IMR-90 (cell line): Measurements from ENCODE around the gene OFD1. TPM values are rescaled to one million over a fixed set of nuclear protein-coding genes. Genes with fewer than 3 reads are reported as not detected.

Experiments used
- ATAC-seq: fragments of 200-7000 bp; cut with Tn5 transposase; 2 replicates; pipeline ENCODE4 v1.9.1; 2020; ENCODE audit warnings: low read depth, mild to moderate bottlenecking, moderate library complexity
- BruUV-seq: library from RNA; stranded (reverse); fragments of 400-500 nt; replicated peaks from 2 replicates; lab custom pipeline; 2021; lab: Mats Ljungman, UMichigan
- CTCF ChIA-PET: fragments of 300-600 bp; formaldehyde crosslinking; extraction: SDS; loops from one replicate; lab custom pipeline; 2021; ENCODE audit warnings: antibody characterized with exemption; lab: Yijun Ruan, JAX
- POLR2A ChIA-PET: fragments of 300-600 bp; sonication (Branson Sonifier 250); formaldehyde crosslinking; loops from one replicate; lab custom pipeline; 2022; ENCODE audit warnings: antibody characterized with exemption; ENCODE audit not compliant: unreplicated experiment; lab: Charles Lee
- DNase-seq: peaks from one replicate; pipeline ENCODE4 v3.0.0; 2013
- H2AFZ ChIP-seq: replicated peaks from 2 replicates; pipeline ENCODE3; 2013; ENCODE audit warnings: low read length, mild to moderate bottlenecking; ENCODE audit not compliant: poor library complexity
- H2AK5ac ChIP-seq: 2 replicates; pipeline ENCODE4 v1.6.1; 2013; ENCODE audit warnings: low read depth, low read length, inconsistent platforms
- H2AK9ac ChIP-seq: replicated peaks from 2 replicates; pipeline ENCODE3; 2013; ENCODE audit warnings: mild to moderate bottlenecking, low read depth, low read length, moderate library complexity; ENCODE audit not compliant: poor library complexity
- H2BK120ac ChIP-seq: 2 replicates; pipeline ENCODE4 v1.6.1; 2013; ENCODE audit warnings: low read depth, low read length, inconsistent platforms
- H2BK15ac ChIP-seq: 3 replicates; pipeline ENCODE4 v1.6.1; 2013; ENCODE audit warnings: low read depth, low read length, inconsistent platforms
- H2BK20ac ChIP-seq: 2 replicates; pipeline ENCODE4 v1.6.1; 2013; ENCODE audit warnings: low read depth, mild to moderate bottlenecking, inconsistent platforms, low read length, moderate library complexity
- H2BK5ac ChIP-seq: 2 replicates; pipeline ENCODE4 v1.6.1; 2013; ENCODE audit warnings: mild to moderate bottlenecking, low read depth, low read length, inconsistent platforms; ENCODE audit not compliant: poor library complexity, severe bottlenecking
- H3K14ac ChIP-seq: replicated peaks from 2 replicates; pipeline ENCODE4 v1.6.1; 2013; ENCODE audit warnings: low read depth, low read length, inconsistent platforms
- H3K18ac ChIP-seq: 2 replicates; pipeline ENCODE4 v1.6.1; 2013; ENCODE audit warnings: low read depth, low read length, control low read depth
- H3K23ac ChIP-seq: 2 replicates; pipeline ENCODE4 v1.6.1; 2013; ENCODE audit warnings: low read depth, low read length, inconsistent platforms
- H3K27ac ChIP-seq: 2 replicates; pipeline ENCODE4 v1.5.1; 2013; ENCODE audit warnings: mild to moderate bottlenecking, control low read depth, low read length; ENCODE audit not compliant: insufficient read depth
- H3K27me3 ChIP-seq: 2 replicates; pipeline ENCODE4 v1.6.1; 2013; ENCODE audit warnings: low read length; ENCODE audit not compliant: control insufficient read depth, insufficient read depth
- H3K36me3 ChIP-seq: 2 replicates; pipeline ENCODE4 v1.6.1; 2013; ENCODE audit warnings: low read length, mixed read lengths; ENCODE audit not compliant: control insufficient read depth, insufficient read depth
- H3K4ac ChIP-seq: 2 replicates; pipeline ENCODE4 v1.6.1; 2013; ENCODE audit warnings: low read depth, low read length, inconsistent platforms
- H3K4me1 ChIP-seq: 2 replicates; pipeline ENCODE4 v1.6.1; 2013; ENCODE audit warnings: low read length, mixed read lengths; ENCODE audit not compliant: control insufficient read depth, insufficient read depth
- H3K4me2 ChIP-seq: 2 replicates; pipeline ENCODE4 v1.6.1; 2013; ENCODE audit warnings: low read depth, mild to moderate bottlenecking, control low read depth, low read length, moderate library complexity
- H3K4me3 ChIP-seq: 2 replicates; pipeline ENCODE4 v1.5.1; 2013; ENCODE audit warnings: low read depth, mild to moderate bottlenecking, control low read depth, low read length, moderate library complexity; ENCODE audit not compliant: insufficient read depth
- H3K56ac ChIP-seq: 2 replicates; pipeline ENCODE4 v1.6.1; 2013; ENCODE audit warnings: low read length, inconsistent platforms; ENCODE audit not compliant: insufficient read depth; ENCODE audit errors: extremely low read depth
- H3K79me1 ChIP-seq, 2 experiments: 2 replicates each; pipeline ENCODE4 v1.6.1; 2013; ENCODE audit warnings: low read length in 2 of 2, inconsistent platforms in 1 of 2, low read depth in 1 of 2
- H3K9ac ChIP-seq: 2 replicates; pipeline ENCODE4 v1.6.1; 2013; ENCODE audit warnings: low read depth, low read length, control low read depth
- H3K9me1 ChIP-seq: 2 replicates; pipeline ENCODE4 v1.6.1; 2013; ENCODE audit warnings: low read length, inconsistent platforms; ENCODE audit not compliant: insufficient read depth
- H3K9me3 ChIP-seq: 2 replicates; pipeline ENCODE4 v1.6.1; 2013; ENCODE audit warnings: low read length; ENCODE audit not compliant: control insufficient read depth, insufficient read depth
- H4K20me1 ChIP-seq: 2 replicates; pipeline ENCODE4 v1.6.1; 2013; ENCODE audit warnings: low read length, inconsistent platforms; ENCODE audit not compliant: insufficient read depth
- H4K5ac ChIP-seq: 2 replicates; pipeline ENCODE4 v1.6.1; 2013; ENCODE audit warnings: mild to moderate bottlenecking, low read depth, low read length, control low read depth
- H4K8ac ChIP-seq, 2 experiments: 2 replicates each; pipeline ENCODE4 v1.6.1; 2013; ENCODE audit warnings: low read depth in 2 of 2, low read length in 2 of 2, control low read depth in 1 of 2, inconsistent platforms in 1 of 2
- H4K91ac ChIP-seq: 2 replicates; pipeline ENCODE4 v1.6.1; 2013; ENCODE audit warnings: low read depth, low read length, inconsistent platforms; ENCODE audit not compliant: insufficient read depth
- CEBPB ChIP-seq: IDR thresholded peaks from 2 replicates; pipeline ENCODE4 v1.6.1; 2012; ENCODE audit warnings: low read depth, low read length, improper control_type of control experiment
- FOS ChIP-seq: fragments of 150-350 bp; IDR thresholded peaks from 2 replicates; pipeline ENCODE4 v1.6.1; 2016; ENCODE audit warnings: low read depth, low read length
- MAFK ChIP-seq: IDR thresholded peaks from 2 replicates; pipeline ENCODE4 v1.6.1; 2012; ENCODE audit warnings: low read depth, low read length, improper control_type of control experiment
- NFE2L2 ChIP-seq: fragments of 150-350 bp; IDR thresholded peaks from 2 replicates; pipeline ENCODE4 v1.6.1; 2016; ENCODE audit warnings: low read depth, mild to moderate bottlenecking, low read length
- RCOR1 ChIP-seq: IDR thresholded peaks from 2 replicates; pipeline ENCODE4 v1.6.1; 2012; ENCODE audit warnings: mild to moderate bottlenecking, low read length, improper control_type of control experiment; ENCODE audit not compliant: insufficient replicate concordance
- WGBS, 2 experiments: methylation state at CpG; one replicate each; pipeline versions ENCODE4 v1.1.5 to v1.1.7; 2013; ENCODE audit warnings: missing lambda C conversion rate in 2 of 2; ENCODE audit not compliant: insufficient read length in 1 of 2; ENCODE audit errors: extremely low coverage in 2 of 2; 5-methylcytosine and 5-hydroxymethylcytosine counted together
- dilution Hi-C: fragments of 300-500 bp; cut with HindIII; formaldehyde crosslinking; loops from one replicate; pipeline ENCODE4 v1.14.3; 2018; ENCODE audit warnings: low sequenced_read_pairs; ENCODE audit not compliant: unreplicated experiment
- in situ Hi-C: fragments of 300-500 bp; cut with MboI; formaldehyde crosslinking; loops from 3 replicates; pipeline ENCODE4 v1.14.3; 2019; ENCODE audit warnings: low sequenced_read_pairs, inconsistent platforms, mixed read lengths
- intact Hi-C: fragments of 100-400 bp; cut with micrococcal nuclease; formaldehyde crosslinking; loops from 2 replicates; pipeline ENCODE4 v1.10.0; 2022
- polyA plus RNA-seq, 3 experiments: library from polyadenylated mRNA; depleted of rRNA; stranded (reverse); fragments of >200 nt; gene quantifications; 2 replicates each; pipeline ENCODE4 v1.2.3, GENCODE V29; 2012; ENCODE audit warnings: low replicate concordance in 1 of 3
- total RNA-seq: library from RNA; depleted of rRNA; stranded (reverse); fragments of >200 nt; gene quantifications from 2 replicates; pipeline ENCODE4 v1.2.3, GENCODE V29; 2012
- TF ChIP-seq, protein P1 (sequence below): fragments of 150-350 bp; IDR thresholded peaks from 2 replicates; pipeline ENCODE4 v1.6.1; 2016; ENCODE audit warnings: low read depth, mild to moderate bottlenecking, low read length, moderate library complexity, borderline replicate concordance

The OFD1 gene
- total and polyA plus RNA-seq, 2 of the 4 experiments (the other 2 are of a cell fraction): 8.4 to 8.6 TPM

DNA sequence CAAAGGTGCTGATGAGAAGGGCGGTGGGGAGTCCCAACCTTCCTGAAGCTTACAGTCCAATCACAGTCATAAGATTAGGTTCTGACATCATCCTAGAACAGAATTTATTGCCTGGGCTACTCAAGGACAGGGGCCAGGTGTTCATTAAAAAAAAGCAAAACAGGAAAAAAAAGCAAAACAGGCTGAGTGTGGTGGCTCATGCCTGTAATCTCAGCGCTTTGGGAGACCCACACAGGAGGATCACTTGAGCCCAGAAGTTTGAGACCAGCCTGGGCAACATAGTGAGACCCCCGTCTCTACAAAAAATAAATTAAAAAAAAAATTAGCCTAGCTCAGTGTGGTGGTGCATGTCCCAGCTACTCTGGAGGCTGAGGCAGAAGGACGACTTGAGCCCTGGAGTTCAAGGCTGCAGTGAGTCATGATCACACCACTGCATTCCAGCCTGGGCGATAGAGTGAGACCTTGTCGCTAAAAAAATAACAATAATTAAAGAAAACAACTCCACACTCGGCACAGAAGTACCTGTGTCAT, 42.6 kb upstream of the OFD1 start:
- no peak overlapping the region for H3K14ac ChIP-seq
- no peaks in the 10 kb centered on the region for H3K9me3 ChIP-seq
- no peak overlapping the region for H3K9ac ChIP-seq
- no peak overlapping the region for H2AFZ ChIP-seq
- peaks cover 44% of the 10 kb centered on the region for H4K20me1 ChIP-seq
- H3K36me3 ChIP-seq: peaks cover 2% of the 10 kb centered on the region
- in situ Hi-C loops (no loop called here), dilution Hi-C loops (no loop called here), intact Hi-C loops (loop anchor here (5.0 kb wide), 1 partner anchor 40 kb away; the partner anchor contains the start of genes OFD1 and TRAPPC2)
- no peak overlapping the region for H3K56ac ChIP-seq
- no peak overlapping the region for H2BK5ac ChIP-seq
- no peak overlapping the region for H2AK5ac ChIP-seq
- DNase-seq (no peak), ATAC-seq (no peak)
- POLR2A ChIA-PET: no interaction called here
- no peak overlapping the region for H3K4me2 ChIP-seq
- no peak overlapping the region for H3K23ac ChIP-seq
- TF ChIP-seq, protein P1, sequence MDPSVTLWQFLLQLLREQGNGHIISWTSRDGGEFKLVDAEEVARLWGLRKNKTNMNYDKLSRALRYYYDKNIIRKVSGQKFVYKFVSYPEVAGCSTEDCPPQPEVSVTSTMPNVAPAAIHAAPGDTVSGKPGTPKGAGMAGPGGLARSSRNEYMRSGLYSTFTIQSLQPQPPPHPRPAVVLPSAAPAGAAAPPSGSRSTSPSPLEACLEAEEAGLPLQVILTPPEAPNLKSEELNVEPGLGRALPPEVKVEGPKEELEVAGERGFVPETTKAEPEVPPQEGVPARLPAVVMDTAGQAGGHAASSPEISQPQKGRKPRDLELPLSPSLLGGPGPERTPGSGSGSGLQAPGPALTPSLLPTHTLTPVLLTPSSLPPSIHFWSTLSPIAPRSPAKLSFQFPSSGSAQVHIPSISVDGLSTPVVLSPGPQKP: no peak
- TF ChIP-seq CEBPB: no peak
- TF ChIP-seq MAFK: no peak
- no peak for TF ChIP-seq NFE2L2
- no peak for TF ChIP-seq FOS
- TF ChIP-seq RCOR1: no peak
- H3K4ac ChIP-seq: no peak overlapping the region
- H3K4me3 ChIP-seq: no peak overlapping the region
- peaks cover 7% of the 10 kb centered on the region for H3K4me1 ChIP-seq
- H2BK120ac ChIP-seq: no peak overlapping the region
- H3K27ac ChIP-seq: no peak overlapping the region
- no peak overlapping the region for H2BK20ac ChIP-seq
- no peak overlapping the region for H3K18ac ChIP-seq
- H2BK15ac ChIP-seq: no peak overlapping the region
- no peak overlapping the region for H4K91ac ChIP-seq
- CTCF ChIA-PET: no interaction called here
- H3K79me1 ChIP-seq: peaks cover 18 to 49% of the 10 kb centered on the region in 2 experiments; a peak in 3 of 4 replicates
- no peak overlapping the region for H4K8ac ChIP-seq
- WGBS, 2 experiments: no CpG with 5 or more reads among the region's 7 CpGs
- no peaks in the 10 kb centered on the region; the same call in 1 of the 2 replicates for H3K27me3 ChIP-seq
- no TSS peak for BruUV-seq
- H4K5ac ChIP-seq: no peak overlapping the region
- H3K9me1 ChIP-seq: peaks cover 3% of the 10 kb centered on the region; the same call in 1 of the 2 replicates
- no peak overlapping the region for H2AK9ac ChIP-seq
